Loucy (cell line): ENCODE data around the gene LY6G5C.

ENCODE experiments used
- H2AFZ ChIP-seq: fragments of 200-600 bp; sonication (generic); 2 replicates; pipeline ENCODE4 v1.6.0; 2016; ENCODE audit warnings: antibody characterized with exemption, mild to moderate bottlenecking, low read length, moderate library complexity
- H3F3A ChIP-seq: fragments of 200-600 bp; 2 replicates; pipeline ENCODE4 v1.6.0; 2016; ENCODE audit warnings: antibody characterized with exemption, low read depth, mild to moderate bottlenecking
- H3K27me3 ChIP-seq: fragments of 200-600 bp; sonication (generic); 2 replicates; pipeline ENCODE4 v1.6.1; 2014; ENCODE audit warnings: low read length, mild to moderate bottlenecking; ENCODE audit not compliant: insufficient read depth, poor library complexity, severe bottlenecking
- H3K36me3 ChIP-seq: fragments of 200-600 bp; sonication (generic); 2 replicates; pipeline ENCODE4 v1.6.1; 2016; ENCODE audit warnings: low read length; ENCODE audit not compliant: insufficient read depth
- H3K4me1 ChIP-seq: fragments of 200-600 bp; sonication (generic); 2 replicates; pipeline ENCODE4 v1.5.1; 2014; ENCODE audit warnings: low read length, mild to moderate bottlenecking; ENCODE audit not compliant: insufficient read depth, poor library complexity, severe bottlenecking
- H3K4me2 ChIP-seq: fragments of 200-600 bp; sonication (generic); 2 replicates; pipeline ENCODE4 v1.6.0; 2014; ENCODE audit warnings: antibody characterized with exemption, low read length, low read depth, mild to moderate bottlenecking; ENCODE audit not compliant: poor library complexity, severe bottlenecking
- H3K4me3 ChIP-seq: fragments of 200-600 bp; sonication (generic); 2 replicates; pipeline ENCODE4 v1.5.1; 2014; ENCODE audit warnings: low read length, mild to moderate bottlenecking, mixed read lengths; ENCODE audit not compliant: poor library complexity, severe bottlenecking
- H3K79me2 ChIP-seq: fragments of 200-600 bp; sonication (generic); 2 replicates; pipeline ENCODE4 v1.6.1; 2014; ENCODE audit warnings: low read length; ENCODE audit not compliant: insufficient read depth
- H3K9ac ChIP-seq: fragments of 200-600 bp; sonication (generic); 2 replicates; pipeline ENCODE4 v1.6.0; 2014; ENCODE audit warnings: mild to moderate bottlenecking, low read depth, low read length, moderate library complexity; ENCODE audit not compliant: poor library complexity, severe bottlenecking
- H3K9me2 ChIP-seq: fragments of 200-600 bp; sonication (generic); replicated peaks from 2 replicates; pipeline ENCODE4 v1.6.1; 2016; ENCODE audit warnings: low read depth, low read length, mixed read lengths
- H3K9me3 ChIP-seq: fragments of 200-600 bp; sonication (generic); 2 replicates; pipeline ENCODE4 v1.6.1; 2014; ENCODE audit warnings: mild to moderate bottlenecking, antibody characterized with exemption, low read length, low read depth; ENCODE audit not compliant: insufficient read depth
- H4K20me1 ChIP-seq: fragments of 200-600 bp; sonication (generic); 2 replicates; pipeline ENCODE4 v1.6.0; 2014; ENCODE audit warnings: antibody characterized with exemption, low read length, mild to moderate bottlenecking; ENCODE audit not compliant: insufficient read depth, poor library complexity, severe bottlenecking
- EZH2phosphoT487 ChIP-seq: fragments of 200-600 bp; IDR thresholded peaks from 2 replicates; pipeline ENCODE4 v1.6.1; 2018; ENCODE audit warnings: antibody characterized with exemption, mild to moderate bottlenecking, moderate library complexity, borderline replicate concordance
- TF ChIP-seq, protein P1 (sequence below): fragments of 200-600 bp; sonication (generic); conservative IDR thresholded peaks from 2 replicates; pipeline ENCODE4 v1.5.1; 2014; ENCODE audit warnings: mild to moderate bottlenecking, antibody characterized with exemption, low read length

Gene LY6G5C

DNA sequence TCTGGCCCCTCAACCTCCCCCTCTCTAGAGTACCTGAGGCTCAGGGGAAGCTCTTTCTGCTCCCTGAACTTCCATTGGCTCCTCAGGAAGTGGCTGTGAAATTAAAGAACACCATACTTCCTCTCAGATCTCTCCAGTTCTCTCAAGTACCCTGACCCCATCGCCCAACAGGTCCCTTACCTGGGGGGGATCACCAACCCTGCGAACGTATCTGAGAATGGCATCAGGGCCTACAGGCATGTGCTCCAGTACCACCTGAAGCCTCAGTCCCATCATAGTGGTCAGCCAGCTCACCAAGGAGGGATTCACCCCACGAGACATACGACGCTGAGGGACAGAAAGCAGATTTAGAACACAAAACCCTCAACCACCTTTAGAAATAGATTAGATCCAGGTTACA, 40.3 kb downstream of the LY6G5C start:
- peaks cover 92% of the 10 kb centered on the region for H3K36me3 ChIP-seq
- TF ChIP-seq, protein P1, sequence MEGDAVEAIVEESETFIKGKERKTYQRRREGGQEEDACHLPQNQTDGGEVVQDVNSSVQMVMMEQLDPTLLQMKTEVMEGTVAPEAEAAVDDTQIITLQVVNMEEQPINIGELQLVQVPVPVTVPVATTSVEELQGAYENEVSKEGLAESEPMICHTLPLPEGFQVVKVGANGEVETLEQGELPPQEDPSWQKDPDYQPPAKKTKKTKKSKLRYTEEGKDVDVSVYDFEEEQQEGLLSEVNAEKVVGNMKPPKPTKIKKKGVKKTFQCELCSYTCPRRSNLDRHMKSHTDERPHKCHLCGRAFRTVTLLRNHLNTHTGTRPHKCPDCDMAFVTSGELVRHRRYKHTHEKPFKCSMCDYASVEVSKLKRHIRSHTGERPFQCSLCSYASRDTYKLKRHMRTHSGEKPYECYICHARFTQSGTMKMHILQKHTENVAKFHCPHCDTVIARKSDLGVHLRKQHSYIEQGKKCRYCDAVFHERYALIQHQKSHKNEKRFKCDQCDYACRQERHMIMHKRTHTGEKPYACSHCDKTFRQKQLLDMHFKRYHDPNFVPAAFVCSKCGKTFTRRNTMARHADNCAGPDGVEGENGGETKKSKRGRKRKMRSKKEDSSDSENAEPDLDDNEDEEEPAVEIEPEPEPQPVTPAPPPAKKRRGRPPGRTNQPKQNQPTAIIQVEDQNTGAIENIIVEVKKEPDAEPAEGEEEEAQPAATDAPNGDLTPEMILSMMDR: no peak
- no peak for TF ChIP-seq EZH2phosphoT487

GRCh38 chr6:31639449-31639861, 41.4 kb downstream of the LY6G5C start:
- Histone ChIP-seq H3K27me3 (no peaks in the 10 kb centered on the region), H4K20me1 (peaks cover 19% of the 10 kb centered on the region), H3K9me2 (no peaks in the 10 kb centered on the region), H3F3A (peaks cover 19% of the 10 kb centered on the region; the same call in 1 of the 2 replicates), H2AFZ (no peak overlapping the region), H3K36me3 (peaks cover 92% of the 10 kb centered on the region), H3K4me2 (no peak overlapping the region), H3K9me3 (no peaks in the 10 kb centered on the region), H3K9ac (no peak overlapping the region), H3K4me1 (no peaks in the 10 kb centered on the region), H3K4me3 (no peak overlapping the region), H3K79me2 (peaks cover 6% of the 10 kb centered on the region; the same call in 1 of the 2 replicates)
- TF ChIP-seq, protein P1: no peak
- TF ChIP-seq EZH2phosphoT487: no peak

More for the DNA sequence above, 40.3 kb downstream of the LY6G5C start:
- peaks cover 12% of the 10 kb centered on the region for H4K20me1 ChIP-seq
- no peak overlapping the region for H3K4me2 ChIP-seq
- H2AFZ ChIP-seq: no peak overlapping the region
- H3K4me1 ChIP-seq: no peaks in the 10 kb centered on the region
- no peaks in the 10 kb centered on the region for H3K27me3 ChIP-seq
- peaks cover 19% of the 10 kb centered on the region; the same call in 1 of the 2 replicates for H3F3A ChIP-seq
- H3K9ac ChIP-seq: no peak overlapping the region
- no peaks in the 10 kb centered on the region for H3K9me2 ChIP-seq
- no peaks in the 10 kb centered on the region for H3K9me3 ChIP-seq
- H3K79me2 ChIP-seq: peaks cover 12% of the 10 kb centered on the region; the same call in 1 of the 2 replicates
- H3K4me3 ChIP-seq: no peak overlapping the region

DNA sequence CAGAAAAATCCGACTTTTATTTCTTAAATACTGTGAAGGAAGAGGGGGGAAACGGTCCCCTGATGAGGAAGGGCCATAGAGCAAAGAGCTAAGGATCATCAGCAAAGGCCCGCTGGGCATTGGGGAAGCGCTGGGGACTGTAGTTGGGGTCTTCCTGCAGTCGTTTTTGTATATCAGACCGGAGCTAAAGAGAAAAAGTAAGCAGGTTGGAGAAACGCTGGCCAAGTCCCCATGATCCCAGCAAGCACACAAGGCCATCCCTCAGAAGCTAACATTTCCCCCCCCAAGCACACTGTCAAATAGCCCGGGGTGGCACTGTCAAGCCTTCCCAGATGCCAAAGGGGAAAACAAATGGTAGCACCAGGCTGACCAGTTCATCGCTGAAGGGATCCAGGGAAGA, 41.8 kb downstream of the LY6G5C start:
- Histone ChIP-seq H3K4me2 (no peak overlapping the region), H3K79me2 (peaks cover 6% of the 10 kb centered on the region; the same call in 1 of the 2 replicates), H4K20me1 (peaks cover 22% of the 10 kb centered on the region), H3K9me3 (no peaks in the 10 kb centered on the region), H3F3A (peaks cover 19% of the 10 kb centered on the region; the same call in 1 of the 2 replicates), H3K36me3 (peaks cover 92% of the 10 kb centered on the region), H2AFZ (no peak overlapping the region), H3K9ac (no peak overlapping the region), H3K27me3 (no peaks in the 10 kb centered on the region), H3K4me3 (no peak overlapping the region), H3K9me2 (no peaks in the 10 kb centered on the region), H3K4me1 (no peaks in the 10 kb centered on the region)
- TF ChIP-seq EZH2phosphoT487: no peak
- TF ChIP-seq, protein P1: no peak
